Endothelial cell of umbilical vein (primary cell): ENCODE data around the gene DDX31. TPM values are rescaled to one million over a fixed set of nuclear protein-coding genes. Genes with fewer than 3 reads are reported as not detected.

Source experiments
- BruUV-seq: library from RNA; stranded (reverse); fragments of 400-500 nt; replicated peaks from 2 replicates; lab custom pipeline; 2021; lab: Mats Ljungman, UMichigan
- CTCF ChIA-PET: fragments of 300-600, 350-600 bp; sonication (Branson Sonifier 250); formaldehyde crosslinking; loops from one replicate; lab custom pipeline; 2021; ENCODE audit warnings: antibody characterized with exemption, inconsistent platforms; lab: Charles Lee
- POLR2A ChIA-PET: fragments of 300-600, 350-600 bp; sonication (Branson Sonifier 250); formaldehyde crosslinking; loops from one replicate; lab custom pipeline; 2021; ENCODE audit warnings: antibody characterized with exemption, inconsistent platforms; lab: Charles Lee
- DNase-seq: peaks from one replicate; pipeline ENCODE4 v3.0.0-alpha.2; 2011; ENCODE audit warnings: low read depth, low spot score
- FAIRE-seq: peaks from 2 replicates; lab custom pipeline; 2011; peaks lifted over from hg19 to GRCh38; lab: Jason Lieb, UNC
- H2AFZ ChIP-seq: 2 replicates; pipeline ENCODE4 v1.6.0; 2012; ENCODE audit warnings: low read depth, low read length, control low read depth, inconsistent platforms
- H3K27ac ChIP-seq: 2 replicates; pipeline ENCODE4 v1.5.1; 2011; ENCODE audit warnings: low read depth, mild to moderate bottlenecking, control low read depth, low read length, moderate library complexity; ENCODE audit not compliant: insufficient read depth
- H3K27me3 ChIP-seq, 2 experiments: 2 replicates each; pipeline versions ENCODE4 v1.6.0 to v1.6.1; 2011; ENCODE audit warnings: low read length in 2 of 2, mixed read lengths in 1 of 2; ENCODE audit not compliant: control insufficient read depth in 2 of 2, insufficient read depth in 2 of 2
- H3K36me3 ChIP-seq, 2 experiments: 2 replicates in 1 of 2; 3 replicates in 1 of 2; pipeline ENCODE4 v1.5.1; 2011; ENCODE audit warnings: low read length in 2 of 2, mild to moderate bottlenecking in 1 of 2, moderate library complexity in 1 of 2; ENCODE audit not compliant: control insufficient read depth in 2 of 2, insufficient read depth in 2 of 2; ENCODE audit errors: extremely low read depth in 1 of 2
- H3K4me1 ChIP-seq: 3 replicates; pipeline ENCODE4 v1.5.1; 2011; ENCODE audit warnings: mild to moderate bottlenecking, low read length; ENCODE audit not compliant: control insufficient read depth, insufficient read depth; ENCODE audit errors: extremely low read depth
- H3K4me2 ChIP-seq: 2 replicates; pipeline ENCODE4 v1.6.1; 2011; ENCODE audit warnings: low read length, control low read depth, mixed read lengths; ENCODE audit not compliant: insufficient read depth
- H3K4me3 ChIP-seq, 3 experiments: fragments of 200-600 bp in 1 of 3; sonication (generic), shearing (Covaris generic) in 1 of 3; replicated peaks in 1 of 3; 2 replicates each; pipeline ENCODE4 v1.5.1; 2011 to 2016; ENCODE audit warnings: control low read depth in 3 of 3, low read length in 3 of 3, mild to moderate bottlenecking in 2 of 3, inconsistent platforms in 1 of 3, low read depth in 1 of 3, moderate library complexity in 1 of 3; ENCODE audit not compliant: insufficient read depth in 1 of 3
- H3K79me2 ChIP-seq: 2 replicates; pipeline ENCODE4 v1.6.0; 2012; ENCODE audit warnings: low read length, inconsistent platforms; ENCODE audit not compliant: control insufficient read depth, insufficient read depth
- H3K9ac ChIP-seq: replicated peaks from 2 replicates; pipeline ENCODE3; 2011; ENCODE audit warnings: low read length, control low read depth; ENCODE audit not compliant: insufficient read depth; ENCODE audit errors: extremely low read depth
- H3K9me1 ChIP-seq: replicated peaks from 3 replicates; pipeline ENCODE4 v1.6.0; 2011; ENCODE audit warnings: mild to moderate bottlenecking, low read length; ENCODE audit not compliant: control insufficient read depth, insufficient read depth; ENCODE audit errors: extremely low read depth
- H3K9me3 ChIP-seq: replicated peaks from 2 replicates; pipeline ENCODE4 v1.5.1; 2012; ENCODE audit warnings: low read length, inconsistent platforms; ENCODE audit not compliant: control insufficient read depth, insufficient read depth
- H4K20me1 ChIP-seq: replicated peaks from 2 replicates; pipeline ENCODE3; 2011; ENCODE audit warnings: mild to moderate bottlenecking, low read length; ENCODE audit not compliant: control insufficient read depth, insufficient read depth; ENCODE audit errors: extremely low read depth
- CTCF ChIP-seq, 2 donors: IDR thresholded peaks; 1 replicate in 1 of 2; 2 replicates in 1 of 2; pipeline ENCODE4 v1.5.1; 2011; ENCODE audit warnings: low read length in 2 of 2, mild to moderate bottlenecking in 2 of 2, moderate library complexity in 2 of 2, control low read depth in 1 of 2, inconsistent platforms in 1 of 2, low read depth in 1 of 2; ENCODE audit not compliant: insufficient read depth in 1 of 2; ENCODE audit errors: extremely low read depth in 1 of 2
- EZH2 ChIP-seq: IDR thresholded peaks from 2 replicates; pipeline ENCODE4 v1.6.1; 2012; ENCODE audit warnings: borderline replicate concordance, low read depth, mild to moderate bottlenecking, moderate library complexity, low read length, inconsistent platforms; ENCODE audit not compliant: severe bottlenecking
- FOS ChIP-seq: IDR thresholded peaks from 2 replicates; pipeline ENCODE4 v1.6.1; 2011; ENCODE audit warnings: mild to moderate bottlenecking, low read length, moderate library complexity, borderline replicate concordance; ENCODE audit not compliant: insufficient read depth
- GATA2 ChIP-seq: IDR thresholded peaks from 2 replicates; pipeline ENCODE4 v1.7.0; 2011; ENCODE audit warnings: low read depth, mild to moderate bottlenecking, moderate library complexity, mixed read lengths, low read length; ENCODE audit not compliant: insufficient read length, insufficient read depth
- JUN ChIP-seq: IDR thresholded peaks from 2 replicates; pipeline ENCODE4 v1.6.1; 2011; ENCODE audit warnings: borderline replicate concordance, low read depth; ENCODE audit not compliant: insufficient read length, insufficient read depth
- MAX ChIP-seq: IDR thresholded peaks from 2 replicates; pipeline ENCODE4 v1.6.1; 2011; ENCODE audit not compliant: insufficient read depth, insufficient read length
- MYC ChIP-seq: IDR thresholded peaks from one replicate; pipeline ENCODE4 v1.6.1; 2011; ENCODE audit warnings: mild to moderate bottlenecking, low read depth, low read length
- POLR2A ChIP-seq: IDR thresholded peaks from 2 replicates; pipeline ENCODE4 v1.6.1; 2012; ENCODE audit warnings: low read depth, mild to moderate bottlenecking, control low read depth, low read length
- POLR2AphosphoS5 ChIP-seq: IDR thresholded peaks from 2 replicates; pipeline ENCODE4 v1.6.1; 2012; ENCODE audit warnings: low read depth, mild to moderate bottlenecking, control low read depth, low read length, moderate library complexity; ENCODE audit not compliant: insufficient read depth
- dilution Hi-C: fragments of 300-500 bp; cut with MboI; formaldehyde crosslinking; loops from one replicate; pipeline ENCODE4 v1.15.0; 2019; ENCODE audit warnings: low sequenced_read_pairs; ENCODE audit not compliant: extremely low pct_ligation_motif_present
- intact Hi-C: fragments of 100-400 bp; cut with micrococcal nuclease; formaldehyde crosslinking; loops from one replicate; pipeline ENCODE4 v1.10.0; 2022
- polyA plus RNA-seq, 4 experiments: library from polyadenylated mRNA; depleted of rRNA in 3 of 4; stranded (reverse) in 3 of 4; unstranded in 1 of 4; fragments of >200 nt; gene quantifications; 2 replicates each; pipeline versions ENCODE4 v1.2.1 to v1.2.3, GENCODE V29; 2011 to 2012; ENCODE audit warnings: missing spikeins in 1 of 4
- total RNA-seq: library from RNA; stranded (reverse); gene quantifications from 2 replicates; pipeline ENCODE4 v1.2.3, GENCODE V29; 2021

DDX31 gene
- total and polyA plus RNA-seq, 2 donors (not counting 3 experiments of a cell fraction or from before 2014, with no cell fraction given), result 8.0 to 16.3 TPM

GRCh38 chr9:132556714-132557113, 113.1 kb downstream of the DDX31 start:
- dilution Hi-C loops (no loop called here), intact Hi-C loops (no loop called here)
- no TSS peak for BruUV-seq
- H3K9me1 ChIP-seq, result no peaks in the 10 kb centered on the region
- CTCF ChIA-PET, result no interaction called here
- H3K9me3 ChIP-seq, result no peaks in the 10 kb centered on the region
- H3K27ac ChIP-seq, result no peak overlapping the region
- H3K4me2 ChIP-seq, result no peak overlapping the region
- no peak for FAIRE-seq
- H3K36me3 ChIP-seq, result no peaks in the 10 kb centered on the region
- H2AFZ ChIP-seq, result no peak overlapping the region
- TF ChIP-seq GATA2, result no peak
- TF ChIP-seq POLR2AphosphoS5, result no peak
- TF ChIP-seq EZH2, result no peak
- no peak for TF ChIP-seq MAX
- TF ChIP-seq CTCF (IDR thresholded peaks at IDR 0.05; ENCODE audit: extremely low read depth in 1 of 2, insufficient read depth in 1 of 2, low read depth in 1 of 2, low read length in 2 of 2), result no peak
- TF ChIP-seq POLR2A, result no peak
- TF ChIP-seq FOS, result no peak
- TF ChIP-seq MYC, result no peak
- no peak for TF ChIP-seq JUN
- H3K4me1 ChIP-seq, result no peaks in the 10 kb centered on the region
- H4K20me1 ChIP-seq, result no peaks in the 10 kb centered on the region
- H3K27me3 ChIP-seq, result peaks cover 11 to 13% of the 10 kb centered on the region in 2 experiments
- DNase-seq, result no peak
- H3K9ac ChIP-seq, result no peak overlapping the region
- POLR2A ChIA-PET, result no interaction called here
- H3K79me2 ChIP-seq, result no peaks in the 10 kb centered on the region
- H3K4me3 ChIP-seq, result no peak overlapping the region
